Mononuclear cell (primary cell): Measurements from ENCODE around the gene NOTCH2. TPM values are rescaled to one million over a fixed set of nuclear protein-coding genes. Genes with fewer than 3 reads are reported as not detected.
"Not testable (repeated sequence)": the region's sequence is repeated elsewhere in the genome, so short reads cannot be mapped to it uniquely, and the experiment has no call there.

Experiments used
- H3K27me3 ChIP-seq: 2 replicates; pipeline ENCODE4 v1.6.0; 2011; ENCODE audit warnings: low read length, control low read depth; ENCODE audit not compliant: insufficient read depth
- H3K4me1 ChIP-seq: 2 replicates; pipeline ENCODE4 v1.5.1; 2011; ENCODE audit warnings: mild to moderate bottlenecking, low read length, control low read depth; ENCODE audit not compliant: insufficient read depth
- H3K4me3 ChIP-seq: 2 replicates; pipeline ENCODE4 v1.5.1; 2011; ENCODE audit warnings: mild to moderate bottlenecking, low read length, moderate library complexity
- H3K9me3 ChIP-seq: 2 replicates; pipeline ENCODE4 v1.5.1; 2011; ENCODE audit warnings: low read depth, mild to moderate bottlenecking, control low read depth, low read length
- total RNA-seq: library from RNA; depleted of rRNA; stranded (reverse); fragments of >200 nt; gene quantifications from one replicate; pipeline ENCODE4 v1.2.3, GENCODE V29; 2012

The NOTCH2 gene
- 72.8 TPM for total RNA-seq

GRCh38 chr1:120069067-120069919, at the start of gene NOTCH2:
Gene NOTCH2 (minus strand): TSS chr1:120069662. CDS start chr1:120069406, 256 bp downstream.
- not testable (repeated sequence) for H3K27me3 ChIP-seq, H3K4me1 ChIP-seq, H3K9me3 ChIP-seq
- peak within 1 kb of the TSS; percentile 42 for H3K4me3 ChIP-seq

GRCh38 chr1:120117371-120118177, 48.1 kb upstream of the NOTCH2 start:
- not testable (repeated sequence) for H3K9me3 ChIP-seq, H3K4me3 ChIP-seq, H3K27me3 ChIP-seq
- peaks cover 15% of the 10 kb centered on the region for H3K4me1 ChIP-seq

GRCh38 chr1:120116094-120116493, 46.6 kb upstream of the NOTCH2 start:
- H3K27me3 ChIP-seq, H3K4me1 ChIP-seq, H3K9me3 ChIP-seq, H3K4me3 ChIP-seq: not testable (repeated sequence)

- not testable (repeated sequence) for H3K4me3 ChIP-seq, H3K9me3 ChIP-seq, H3K4me1 ChIP-seq, H3K27me3 ChIP-seq
Observed at GRCh38 chr1:120113134-120113533, 43.7 kb upstream of the NOTCH2 start.

GRCh38 chr1:120112212-120112611, 42.8 kb upstream of the NOTCH2 start:
- H3K9me3 ChIP-seq, H3K4me3 ChIP-seq, H3K4me1 ChIP-seq, H3K27me3 ChIP-seq: not testable (repeated sequence)

GRCh38 chr1:120111771-120112170, 42.3 kb upstream of the NOTCH2 start:
- not testable (repeated sequence) for H3K4me1 ChIP-seq, H3K9me3 ChIP-seq, H3K4me3 ChIP-seq, H3K27me3 ChIP-seq

GRCh38 chr1:120111008-120111407, 41.5 kb upstream of the NOTCH2 start:
- not testable (repeated sequence) for H3K27me3 ChIP-seq, H3K4me1 ChIP-seq, H3K9me3 ChIP-seq, H3K4me3 ChIP-seq

- H3K27me3 ChIP-seq, H3K4me1 ChIP-seq, H3K9me3 ChIP-seq, H3K4me3 ChIP-seq: not testable (repeated sequence)
Observed at GRCh38 chr1:120109656-120110055, 40.2 kb upstream of the NOTCH2 start.

- H3K9me3 ChIP-seq, H3K4me3 ChIP-seq, H3K27me3 ChIP-seq, H3K4me1 ChIP-seq: not testable (repeated sequence)
Observed at GRCh38 chr1:120109180-120109579, 39.7 kb upstream of the NOTCH2 start.

GRCh38 chr1:120105288-120105687, 35.8 kb upstream of the NOTCH2 start:
- peaks cover 14% of the 10 kb centered on the region for H3K4me1 ChIP-seq
- H3K9me3 ChIP-seq, H3K27me3 ChIP-seq, H3K4me3 ChIP-seq: not testable (repeated sequence)

- peaks cover 17% of the 10 kb centered on the region for H3K4me1 ChIP-seq
- H3K4me3 ChIP-seq, H3K9me3 ChIP-seq, H3K27me3 ChIP-seq: not testable (repeated sequence)
Observed at GRCh38 chr1:120103768-120104167, 34.3 kb upstream of the NOTCH2 start.

- H3K27me3 ChIP-seq, H3K9me3 ChIP-seq, H3K4me3 ChIP-seq: not testable (repeated sequence)
- peaks cover 17% of the 10 kb centered on the region for H3K4me1 ChIP-seq
Observed at GRCh38 chr1:120101593-120101992, 32.1 kb upstream of the NOTCH2 start.

GRCh38 chr1:120100590-120100989, 31.1 kb upstream of the NOTCH2 start:
- H3K4me3 ChIP-seq, H3K27me3 ChIP-seq, H3K9me3 ChIP-seq: not testable (repeated sequence)
- H3K4me1 ChIP-seq = peaks cover 14% of the 10 kb centered on the region

GRCh38 chr1:120098986-120099759, 29.7 kb upstream of the NOTCH2 start:
- H3K9me3 ChIP-seq, H3K4me3 ChIP-seq, H3K27me3 ChIP-seq: not testable (repeated sequence)
- H3K4me1 ChIP-seq = peaks cover 12% of the 10 kb centered on the region

GRCh38 chr1:120096981-120097545, 27.6 kb upstream of the NOTCH2 start:
- not testable (repeated sequence) for H3K9me3 ChIP-seq, H3K4me3 ChIP-seq, H3K27me3 ChIP-seq
- H3K4me1 ChIP-seq = peaks cover 15% of the 10 kb centered on the region
